Measurements from ENCODE around the gene LAGE3. TPM values are rescaled to one million over a fixed set of nuclear protein-coding genes. Genes with fewer than 3 reads are reported as not detected.

The LAGE3 gene
- polyA plus RNA-seq, 4 donors: 11.2 to 14.8 (median 12.2) TPM

DNA sequence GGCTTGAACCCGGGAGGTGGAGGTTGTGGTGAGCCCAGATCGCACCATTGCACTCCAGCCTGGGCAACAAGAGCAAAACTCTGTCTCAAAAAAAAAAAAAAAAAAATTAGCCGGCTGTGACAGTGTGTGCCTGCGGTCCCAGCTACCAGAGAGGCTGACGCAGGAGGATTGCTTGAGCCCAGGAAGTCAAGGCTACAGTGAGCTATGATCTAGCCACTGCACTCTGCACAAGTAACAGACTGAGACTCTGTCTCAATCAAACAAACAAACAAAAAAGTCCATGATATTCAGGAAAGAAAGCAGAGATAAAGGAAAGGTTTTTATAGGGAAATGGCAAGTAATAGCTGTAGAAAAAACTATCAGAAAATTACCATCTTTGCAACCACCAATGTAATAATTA lies 2.1 kb upstream of the LAGE3 start:
- DNase-seq (ENCODE audit: low read depth in 4 of 4, low spot score in 3 of 4): no peak

DNA sequence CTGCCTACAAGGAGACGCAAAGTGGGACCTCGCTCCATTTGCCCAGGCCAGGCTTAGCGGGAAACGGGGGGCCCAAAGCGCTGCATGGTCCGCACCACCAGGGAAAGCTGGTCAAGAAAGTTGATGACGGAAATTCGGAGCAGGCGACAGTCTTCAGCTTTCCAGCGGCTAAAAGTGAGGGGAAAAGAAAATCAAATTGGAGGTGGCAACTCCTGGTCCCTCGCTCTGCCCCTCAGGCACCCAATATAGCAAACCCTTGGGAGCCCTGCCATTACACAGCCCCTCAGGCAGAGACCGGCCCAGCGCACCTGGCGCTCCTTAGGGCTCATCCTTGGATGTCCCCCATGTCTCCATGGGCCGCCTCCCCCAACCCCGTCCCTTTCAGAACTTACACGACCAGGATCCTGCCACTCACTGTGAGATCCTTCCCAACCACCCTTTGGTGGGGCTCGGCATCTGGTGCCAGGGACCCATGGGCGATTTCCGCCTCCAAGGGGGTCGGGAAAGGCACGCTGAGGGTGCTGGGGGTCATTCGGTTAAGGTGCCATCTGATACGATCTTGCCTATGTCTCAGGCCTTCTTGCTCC lies 1.1 kb downstream of the LAGE3 start:
- DNase-seq (ENCODE audit: low read depth in 4 of 4, low spot score in 3 of 4): no peak

GRCh38 chrX:154476821-154477220 lies 2.3 kb downstream of the LAGE3 start:
- DNase-seq (ENCODE audit: low read depth in 4 of 4, low spot score in 3 of 4): no peak

GRCh38 chrX:154473683-154474082 lies 5.4 kb downstream of the LAGE3 start:
- DNase-seq (ENCODE audit: low read depth in 4 of 4, low spot score in 3 of 4): no peak

GRCh38 chrX:154472685-154473632 lies 6.1 kb downstream of the LAGE3 start:
- no peak for DNase-seq (ENCODE audit: low read depth in 4 of 4, low spot score in 3 of 4)

- no peak for DNase-seq (ENCODE audit: low read depth in 4 of 4, low spot score in 3 of 4)
Measured at GRCh38 chrX:154471839-154472684, 7.0 kb downstream of the LAGE3 start.

- DNase-seq (ENCODE audit: low read depth in 4 of 4, low spot score in 3 of 4): no peak
Measured at GRCh38 chrX:154470914-154471568, 8.0 kb downstream of the LAGE3 start.

GRCh38 chrX:154470434-154470833 lies 8.6 kb downstream of the LAGE3 start:
- no peak for DNase-seq (ENCODE audit: low read depth in 4 of 4, low spot score in 3 of 4)

- no peak for DNase-seq (ENCODE audit: low read depth in 4 of 4, low spot score in 3 of 4)
Measured at GRCh38 chrX:154469880-154470279, 9.2 kb downstream of the LAGE3 start.

DNA sequence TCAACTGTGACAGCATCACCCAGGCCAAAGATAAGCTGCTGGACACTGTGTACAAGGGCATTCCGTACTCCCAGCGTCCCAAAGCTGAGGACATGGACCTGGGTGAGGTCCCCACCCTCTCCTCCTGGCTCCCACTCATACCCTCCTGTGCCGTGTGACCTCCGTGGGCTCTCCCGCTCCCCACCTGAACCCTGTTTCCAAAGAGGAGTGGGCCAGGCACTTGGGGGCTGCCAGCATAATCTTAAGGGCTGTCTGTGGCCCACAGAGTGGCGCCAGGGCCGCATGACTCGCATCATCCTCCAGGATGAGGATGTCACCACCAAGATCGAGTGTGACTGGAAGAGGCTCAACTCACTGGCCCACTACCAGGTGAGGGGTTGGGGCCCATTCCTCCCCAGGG lies 10.0 kb downstream of the LAGE3 start:
- no peak for DNase-seq (ENCODE audit: low read depth in 4 of 4, low spot score in 3 of 4)

DNA sequence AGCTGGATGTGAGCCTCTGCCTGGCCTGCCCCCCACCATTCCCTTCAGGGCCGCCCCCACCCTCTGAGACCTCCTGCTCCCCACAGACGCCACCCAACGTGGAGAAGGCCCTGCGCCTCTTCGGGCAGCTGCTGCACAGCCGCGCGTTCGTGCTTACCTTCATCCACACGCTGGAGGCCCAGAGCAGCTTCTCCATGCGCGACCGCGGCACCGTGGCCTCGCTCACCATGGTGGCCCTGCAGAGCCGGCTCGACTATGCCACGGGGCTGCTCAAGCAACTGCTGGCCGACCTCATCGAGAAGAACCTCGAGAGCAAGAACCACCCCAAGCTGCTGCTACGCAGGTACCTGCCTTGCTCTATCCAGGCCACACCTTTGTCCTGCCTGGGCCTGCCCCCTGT lies 10.9 kb downstream of the LAGE3 start:
- DNase-seq (ENCODE audit: low read depth in 4 of 4, low spot score in 3 of 4): no peak

DNA sequence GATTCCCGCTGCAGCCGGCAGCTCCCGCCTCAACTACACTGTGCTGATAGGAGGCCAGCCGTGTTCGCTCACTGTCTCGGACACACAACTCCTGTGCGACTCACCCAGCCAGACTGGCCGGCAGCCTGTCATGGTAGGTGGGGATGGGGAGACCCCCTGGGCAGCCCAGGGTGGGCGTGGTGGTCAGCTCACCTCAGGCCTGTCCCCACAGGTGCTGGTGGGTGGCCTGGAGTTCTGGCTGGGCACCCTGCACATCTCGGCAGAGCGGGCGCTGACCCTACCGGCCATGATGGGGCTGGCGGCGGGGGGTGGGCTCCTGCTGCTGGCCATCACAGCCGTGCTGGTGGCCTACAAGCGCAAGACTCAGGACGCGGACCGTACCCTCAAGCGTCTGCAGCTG lies 11.5 kb downstream of the LAGE3 start:
- no peak for DNase-seq (ENCODE audit: low read depth in 4 of 4, low spot score in 3 of 4)

DNA sequence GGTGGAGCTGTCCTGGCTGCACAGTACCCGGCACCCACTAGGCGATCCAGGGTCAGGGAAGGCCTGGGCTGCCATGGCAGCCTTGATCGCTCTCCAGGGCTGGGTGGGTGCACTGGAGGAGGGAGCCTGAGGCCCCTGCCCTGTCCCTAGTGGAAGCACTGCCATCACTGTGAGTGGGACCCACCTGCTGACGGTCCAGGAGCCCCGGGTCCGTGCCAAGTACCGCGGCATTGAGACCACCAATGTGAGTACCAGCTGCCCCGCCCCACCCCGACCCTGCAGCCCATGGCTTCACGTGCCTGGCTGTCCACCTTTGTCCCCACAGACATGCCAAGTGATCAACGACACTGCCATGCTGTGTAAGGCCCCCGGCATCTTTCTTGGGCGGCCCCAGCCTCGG lies 12.2 kb downstream of the LAGE3 start:
- no peak for DNase-seq (ENCODE audit: low read depth in 4 of 4, low spot score in 3 of 4)

DNA sequence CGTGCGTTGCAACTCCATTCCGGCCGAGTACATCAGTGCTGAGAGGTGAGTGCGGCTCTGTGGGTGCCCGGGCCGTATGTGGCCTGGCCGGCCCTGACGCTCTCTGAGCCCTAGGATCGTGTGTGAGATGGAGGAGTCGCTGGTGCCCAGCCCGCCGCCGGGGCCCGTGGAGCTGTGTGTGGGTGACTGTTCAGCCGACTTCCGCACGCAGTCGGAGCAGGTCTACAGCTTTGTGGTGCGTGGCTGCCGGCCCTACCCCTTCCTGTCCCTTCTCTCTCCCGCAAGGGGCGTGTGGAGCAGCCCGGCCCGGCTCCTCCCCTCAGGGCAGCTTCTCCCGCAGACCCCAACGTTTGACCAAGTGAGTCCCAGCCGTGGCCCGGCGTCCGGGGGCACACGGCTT lies 13.0 kb downstream of the LAGE3 start:
- no peak for DNase-seq (ENCODE audit: low read depth in 4 of 4, low spot score in 3 of 4)

DNA sequence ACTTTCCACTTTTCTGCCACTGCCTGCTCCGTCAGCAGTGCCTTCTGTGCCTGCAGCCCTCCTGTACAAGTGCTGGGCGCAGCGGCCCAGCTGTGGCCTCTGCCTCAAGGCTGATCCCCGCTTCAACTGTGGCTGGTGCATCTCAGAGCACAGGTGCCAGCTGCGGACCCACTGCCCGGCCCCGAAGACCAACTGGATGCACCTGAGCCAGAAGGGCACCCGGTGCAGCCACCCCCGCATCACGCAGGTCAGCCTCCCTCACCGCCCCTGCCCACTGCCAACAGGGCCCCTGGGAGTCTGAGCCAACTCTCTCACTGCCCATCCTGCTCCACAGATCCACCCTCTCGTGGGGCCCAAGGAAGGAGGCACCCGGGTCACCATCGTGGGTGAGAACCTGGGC lies 13.5 kb downstream of the LAGE3 start:
- DNase-seq (ENCODE audit: low read depth in 4 of 4, low spot score in 3 of 4): no peak

GRCh38 chrX:154464806-154465365 lies 14.2 kb downstream of the LAGE3 start:
- no peak for DNase-seq (ENCODE audit: low read depth in 4 of 4, low spot score in 3 of 4)

DNA sequence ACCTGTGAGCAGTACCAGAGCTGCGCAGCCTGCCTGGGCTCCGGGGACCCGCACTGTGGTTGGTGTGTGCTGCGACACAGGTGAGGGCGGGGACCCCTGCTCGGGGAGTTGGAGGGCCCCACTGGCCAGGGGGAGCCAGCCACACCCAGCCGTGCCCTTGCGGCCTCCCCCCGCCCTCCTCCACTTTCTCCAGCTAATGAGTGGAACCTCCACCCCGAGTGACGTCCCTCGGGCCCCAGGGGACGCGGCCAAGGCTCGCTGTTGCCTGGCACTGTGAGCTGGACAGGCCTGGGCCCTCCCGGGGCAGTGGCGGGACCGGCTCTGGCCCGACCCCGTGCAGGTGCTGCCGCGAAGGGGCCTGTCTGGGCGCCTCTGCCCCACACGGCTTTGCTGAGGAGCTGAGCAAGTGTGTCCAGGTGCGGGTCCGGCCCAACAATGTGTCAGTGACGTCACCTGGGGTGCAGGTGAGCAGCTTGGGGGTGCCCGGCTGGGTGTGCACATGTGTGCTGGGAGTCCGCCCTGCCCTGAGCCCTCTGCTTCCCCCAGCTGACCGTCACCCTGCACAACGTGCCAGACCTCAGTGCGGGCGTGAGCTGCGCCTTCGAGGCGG lies 15.4 kb downstream of the LAGE3 start:
- no peak for DNase-seq (ENCODE audit: low read depth in 4 of 4, low spot score in 3 of 4)

- DNase-seq (ENCODE audit: low read depth in 4 of 4, low spot score in 3 of 4): no peak
Measured at GRCh38 chrX:154462396-154462795, 16.7 kb downstream of the LAGE3 start.

DNA sequence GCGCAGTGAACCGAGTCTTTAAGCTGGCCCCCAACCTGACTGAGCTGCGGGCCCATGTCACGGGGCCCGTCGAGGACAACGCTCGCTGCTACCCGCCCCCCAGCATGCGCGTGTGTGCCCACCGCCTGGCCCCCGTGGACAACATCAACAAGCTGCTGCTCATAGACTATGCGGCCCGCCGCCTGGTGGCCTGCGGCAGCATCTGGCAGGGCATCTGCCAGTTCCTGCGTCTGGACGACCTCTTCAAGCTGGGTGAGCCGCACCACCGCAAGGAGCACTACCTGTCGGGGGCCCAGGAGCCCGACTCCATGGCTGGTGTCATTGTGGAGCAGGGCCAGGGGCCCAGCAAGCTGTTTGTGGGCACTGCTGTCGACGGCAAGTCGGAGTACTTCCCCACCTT lies 18.8 kb downstream of the LAGE3 start:
- DNase-seq (ENCODE audit: low read depth in 4 of 4, low spot score in 3 of 4): no peak

GRCh38 chrX:154459832-154460231 lies 19.2 kb downstream of the LAGE3 start:
- no peak for DNase-seq (ENCODE audit: low read depth in 4 of 4, low spot score in 3 of 4)

All from left renal pelvis (tissue), 4 donors.